Eye (tissue), 1 donor: ENCODE measurements around the gene ENTPD6.

Experiments
- DNase-seq: peaks from one replicate; pipeline ENCODE4 v3.0.0-alpha.2; 2015

Gene ENTPD6

DNA sequence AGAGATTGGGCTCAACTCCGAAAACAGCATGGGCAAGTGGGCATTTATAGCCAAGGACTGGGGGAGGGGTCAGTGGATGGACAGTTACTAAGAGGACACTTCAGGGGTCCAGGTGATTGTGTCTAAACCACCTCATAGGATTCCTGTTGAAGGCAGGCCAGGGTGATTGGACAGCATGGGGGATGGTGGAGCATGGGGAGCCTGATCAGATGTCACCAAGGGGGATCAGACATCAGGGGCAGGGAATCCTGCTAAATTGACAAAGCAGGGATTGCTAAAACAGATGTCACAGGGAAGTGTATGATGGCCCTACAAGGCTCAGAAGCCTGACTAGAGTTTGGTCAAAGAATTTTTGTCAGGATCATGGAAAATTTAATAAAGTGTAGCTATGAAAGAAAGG lies 49.9 kb downstream of the ENTPD6 start:
- no peak for DNase-seq

GRCh38 chr20:25246182-25246999 lies 50.9 kb downstream of the ENTPD6 start:
- DNase-seq = no peak

DNA sequence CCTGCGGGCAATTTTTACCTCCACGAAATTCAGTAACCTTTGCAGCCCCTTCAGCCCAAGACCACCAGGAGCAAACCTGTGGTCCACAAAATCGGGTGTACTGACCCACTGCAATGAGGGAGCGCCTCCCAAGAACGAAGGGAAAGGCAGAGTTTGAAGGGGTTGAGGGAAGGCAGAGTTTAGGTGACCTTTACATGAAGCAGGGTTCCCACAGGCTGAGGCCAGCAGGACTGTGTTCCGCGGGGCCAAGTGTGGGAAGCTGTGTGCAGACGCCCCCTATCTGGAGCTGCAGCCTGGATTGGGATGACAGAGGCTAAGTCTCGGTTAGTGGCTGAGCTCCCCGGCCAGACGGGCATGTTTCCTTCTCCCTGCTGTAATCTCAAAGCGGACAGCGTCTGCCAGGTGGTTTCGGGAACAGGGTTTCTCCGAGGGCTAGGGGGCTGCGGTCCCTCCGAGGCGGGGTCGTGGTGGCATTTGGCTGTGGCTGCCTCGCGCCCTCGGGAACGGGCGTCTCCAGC lies 51.5 kb downstream of the ENTPD6 start:
- DNase-seq = no peak

- DNase-seq = peak; percentile 82
Measured at GRCh38 chr20:25247518-25247955, 52.0 kb downstream of the ENTPD6 start.

GRCh38 chr20:25247956-25248785 lies 52.7 kb downstream of the ENTPD6 start, which contains the start of gene PYGB:
Gene PYGB (plus strand): TSS chr20:25248085. CDS start chr20:25248179, 94 bp downstream.
- peak; percentile 93 for DNase-seq

GRCh38 chr20:25248786-25249172 lies 53.3 kb downstream of the ENTPD6 start:
- no peak for DNase-seq

DNA sequence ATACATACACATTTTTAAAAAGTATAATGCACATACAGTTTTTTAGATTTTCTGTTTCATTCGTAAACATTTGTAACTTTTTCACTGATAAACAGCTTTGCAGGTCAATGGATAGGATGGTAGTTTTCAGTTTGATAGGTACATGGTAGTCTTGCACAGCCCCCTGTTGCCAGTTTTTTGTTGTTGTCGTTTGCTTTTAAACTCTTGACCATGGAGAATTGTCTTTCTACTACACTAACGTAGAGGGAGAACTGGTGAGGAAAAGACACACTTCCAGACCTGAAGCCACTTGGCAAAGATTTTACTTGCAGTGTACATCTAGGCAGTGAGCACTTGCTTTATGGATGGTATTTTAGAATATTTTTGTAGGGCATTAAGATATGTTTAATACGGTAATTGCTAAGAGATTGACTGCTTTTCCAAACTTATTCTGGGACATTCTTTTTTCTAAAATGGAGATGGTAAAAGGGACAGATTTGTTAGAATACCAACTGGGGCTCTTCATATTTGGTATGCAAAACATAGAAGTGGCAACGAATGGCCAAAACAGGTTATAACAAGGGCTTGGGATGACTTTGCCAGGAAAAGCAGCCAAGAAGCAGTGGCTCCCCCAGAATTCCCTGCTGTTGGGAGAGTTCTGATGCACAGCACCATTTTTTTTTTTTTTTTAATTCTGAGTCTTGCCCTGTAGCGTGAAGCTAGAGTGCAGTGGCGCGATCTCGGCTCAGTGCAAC lies 53.9 kb downstream of the ENTPD6 start:
- peak; percentile 34 for DNase-seq

DNA sequence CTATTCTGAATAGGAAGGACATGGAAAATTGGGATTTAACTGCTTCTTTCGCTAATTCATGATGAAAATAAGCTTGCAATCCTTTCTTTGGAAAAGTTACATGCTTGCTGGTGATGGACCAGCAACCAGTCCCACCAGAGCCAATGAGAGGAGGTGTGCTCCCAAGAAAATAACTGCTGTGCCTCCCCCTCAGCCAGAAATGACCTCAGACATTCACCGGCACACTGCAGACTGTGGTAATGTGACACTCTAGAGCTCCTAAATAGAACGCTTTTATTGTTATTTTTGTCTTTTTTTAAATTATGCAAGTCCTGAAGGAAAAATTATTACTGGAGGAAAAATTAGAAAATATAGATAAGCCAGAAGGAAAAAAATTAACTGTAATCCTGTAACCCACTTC lies 55.0 kb downstream of the ENTPD6 start:
- DNase-seq = no peak

DNA sequence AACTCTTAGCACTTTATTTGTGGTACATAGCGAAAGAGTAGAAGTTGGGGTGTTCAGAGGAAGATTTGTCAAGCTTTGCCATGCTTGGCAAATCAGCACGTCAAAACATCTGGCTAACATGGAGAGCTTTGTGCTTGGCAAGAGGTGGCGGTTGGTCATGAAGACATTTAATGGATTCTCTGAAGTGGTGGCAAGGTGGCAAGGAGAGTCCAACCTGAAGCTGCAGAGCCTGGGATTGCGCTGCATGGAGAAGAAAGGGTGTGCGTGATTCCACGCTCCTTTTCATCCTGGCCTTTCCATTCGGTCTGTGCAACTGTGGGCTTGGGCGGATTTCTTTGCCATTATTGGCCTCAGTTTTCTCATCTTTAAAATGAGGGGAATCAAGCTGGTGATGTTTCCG lies 55.5 kb downstream of the ENTPD6 start:
- DNase-seq = no peak

DNA sequence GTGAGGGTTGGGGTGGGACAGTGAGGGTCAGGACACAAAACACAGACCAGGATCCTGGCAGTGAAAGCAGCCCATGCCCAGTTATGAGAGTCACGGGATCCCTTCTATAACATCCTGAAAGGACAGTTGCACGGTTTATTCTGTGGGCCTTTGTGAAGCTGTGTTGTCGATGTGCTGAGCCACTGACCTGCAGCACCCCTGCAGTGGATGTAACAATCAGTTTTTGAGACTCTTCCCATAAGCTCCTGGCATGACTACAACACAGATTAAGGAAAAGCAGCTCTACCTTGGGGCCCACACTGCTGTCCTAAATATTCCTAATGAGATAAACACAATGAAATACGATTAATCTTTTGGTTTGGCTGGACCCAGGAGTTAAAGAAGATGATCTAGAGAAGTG lies 56.0 kb downstream of the ENTPD6 start:
- no peak for DNase-seq

DNA sequence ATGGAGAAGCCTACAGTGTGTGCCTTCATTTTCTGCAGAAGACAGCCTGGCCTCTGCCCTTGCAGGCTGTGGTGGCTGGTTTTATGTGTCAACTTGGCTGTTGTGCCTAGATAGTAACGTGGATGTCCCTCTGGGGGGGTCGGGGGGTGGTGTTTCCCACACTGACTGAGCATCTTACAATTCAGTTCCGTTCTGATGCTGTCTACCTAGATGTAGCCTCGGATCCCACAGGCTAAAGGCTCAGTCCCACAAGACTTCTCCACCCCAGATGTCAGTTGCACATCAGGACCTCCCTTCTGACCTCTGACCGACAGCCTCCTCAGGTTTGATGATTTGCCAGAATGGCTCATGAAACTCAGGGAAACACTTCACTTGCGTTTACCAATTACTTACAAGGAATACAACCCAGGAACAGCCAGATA lies 56.7 kb downstream of the ENTPD6 start:
- DNase-seq = no peak

GRCh38 chr20:25252686-25253421 lies 57.3 kb downstream of the ENTPD6 start:
- DNase-seq = no peak

GRCh38 chr20:25253606-25254275 lies 58.2 kb downstream of the ENTPD6 start:
- DNase-seq = no peak

- DNase-seq = no peak
Measured at GRCh38 chr20:25254571-25254970, 59.1 kb downstream of the ENTPD6 start.

- no peak for DNase-seq
Measured at GRCh38 chr20:25254986-25255680, 59.6 kb downstream of the ENTPD6 start.

DNA sequence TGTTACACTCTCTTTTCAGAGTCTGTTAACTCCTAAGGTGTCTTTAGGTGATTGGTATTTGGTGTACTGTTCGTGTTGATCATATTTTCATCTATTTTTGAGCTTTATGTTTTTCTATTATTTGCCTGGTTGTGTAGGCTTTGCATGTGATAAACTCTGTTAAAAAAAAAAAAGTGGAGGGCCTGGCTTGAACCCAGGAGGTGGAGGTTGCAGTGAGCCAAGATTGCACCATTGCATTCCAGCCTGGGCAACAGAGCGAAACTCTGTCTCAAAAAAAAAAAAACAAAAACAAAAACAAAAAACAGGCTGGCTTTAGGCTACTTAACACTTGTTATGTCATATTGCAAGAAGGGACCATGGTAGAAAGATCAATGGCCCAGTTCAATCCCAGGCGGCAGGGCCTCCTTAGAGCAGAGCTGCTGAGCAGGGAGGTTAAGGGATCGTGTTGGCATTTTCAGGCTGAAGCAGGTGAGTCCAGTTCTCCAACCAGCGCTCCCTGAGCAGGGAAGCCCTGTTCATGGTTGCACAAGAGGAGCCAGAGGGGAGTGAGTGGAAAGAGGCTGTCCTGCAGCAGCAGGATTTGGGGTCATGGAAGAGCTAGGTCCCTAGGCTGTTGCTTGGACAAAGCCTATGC lies 60.8 kb downstream of the ENTPD6 start:
- no peak for DNase-seq

DNA sequence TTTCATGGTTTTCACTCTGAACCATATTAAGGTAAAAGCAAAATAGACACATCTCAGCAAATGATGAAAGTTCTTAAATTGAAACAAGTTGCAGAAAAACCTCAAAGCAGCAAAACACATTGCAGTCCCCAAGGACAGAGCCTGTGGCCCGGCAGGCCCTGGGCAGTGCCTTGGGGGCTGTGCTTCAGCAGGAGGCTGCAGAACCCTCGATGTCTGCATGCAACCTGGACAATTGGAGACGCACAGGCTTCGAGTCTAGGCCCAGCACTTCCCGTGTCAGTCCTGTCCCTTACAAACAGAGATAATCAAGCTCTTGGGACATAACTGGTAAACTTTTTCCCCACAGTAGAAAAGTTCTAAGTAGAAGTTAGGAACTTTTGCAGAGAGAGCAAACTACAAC lies 61.6 kb downstream of the ENTPD6 start:
- no peak for DNase-seq

DNA sequence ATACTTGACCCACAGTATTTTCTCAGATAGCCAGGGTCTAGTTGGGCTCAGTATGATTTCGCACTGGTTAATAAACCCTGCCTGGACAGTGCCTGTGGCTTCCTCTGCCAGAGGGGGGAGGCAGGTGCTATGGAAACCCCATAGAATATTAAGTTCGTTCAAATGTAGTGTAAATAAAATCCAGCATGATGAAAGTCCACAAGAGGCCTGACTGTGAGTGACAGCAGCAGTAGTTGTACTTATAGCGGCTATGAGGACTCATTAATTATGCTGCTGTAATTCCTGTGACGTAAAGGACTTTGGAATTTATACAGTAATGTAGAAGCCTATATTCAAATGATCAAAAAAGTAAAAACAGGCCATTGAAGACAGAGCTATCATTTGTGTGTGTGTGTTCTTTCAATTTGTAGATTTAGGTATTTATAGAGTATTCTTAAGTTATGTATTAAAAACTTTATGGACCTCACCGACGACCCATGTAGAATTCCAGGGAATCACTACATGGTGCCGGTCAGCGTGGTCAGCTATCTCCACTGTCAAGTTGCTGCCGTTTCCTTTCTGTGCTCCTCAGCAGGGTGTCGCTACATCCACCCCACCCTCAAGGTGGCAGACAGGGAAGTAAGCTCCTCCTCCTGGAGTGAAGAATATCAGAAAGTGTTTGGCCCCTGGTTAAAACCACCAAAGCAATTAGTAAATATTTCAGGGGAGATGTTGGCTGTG lies 62.4 kb downstream of the ENTPD6 start:
- DNase-seq = no peak

GRCh38 chr20:25258476-25258805 lies 62.9 kb downstream of the ENTPD6 start:
- no peak for DNase-seq

DNA sequence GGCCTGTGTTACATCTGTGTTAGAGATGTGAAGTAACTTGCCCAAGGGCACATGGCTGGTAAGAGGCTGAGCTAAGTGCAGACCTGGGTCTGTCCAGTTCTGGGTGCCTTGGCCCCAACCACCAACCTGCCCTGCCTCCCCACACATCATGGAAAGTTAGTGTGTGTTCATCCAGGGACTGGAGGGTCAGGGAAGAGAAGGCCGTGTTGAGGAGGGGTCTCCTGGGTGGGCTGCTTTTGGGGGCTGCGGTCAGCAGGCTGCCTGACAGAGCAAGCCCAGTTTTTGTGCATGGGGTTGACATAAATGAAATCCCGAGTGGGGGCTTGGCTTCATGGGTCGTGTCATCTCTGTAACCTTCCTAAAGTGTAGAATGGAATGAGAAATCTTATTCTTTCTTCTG lies 63.3 kb downstream of the ENTPD6 start:
- no peak for DNase-seq
